ENCODE data around the gene LANCL1.

LANCL1 gene

GRCh38 chr2:210476194-210477128 lies at the start of gene LANCL1:
Gene LANCL1 (minus strand): TSS chr2:210476759. CDS start chr2:210476396, 363 bp downstream.
- peaks cover 57% of the 10 kb centered on the region for H3K4me1 Mint-ChIP-seq (ENCODE audit: low read depth)
- H3K27ac Mint-ChIP-seq: peak within 1 kb of the TSS; percentile 93
- peak within 1 kb of the TSS; percentile 95 for H3K4me3 Mint-ChIP-seq
- H3K27me3 Mint-ChIP-seq: no peaks in the 10 kb centered on the region
- no peaks in the 10 kb centered on the region for H3K9me3 Mint-ChIP-seq
- H3K36me3 Mint-ChIP-seq (ENCODE audit: low read depth): peaks cover 21% of the 10 kb centered on the region

GRCh38 chr2:210524533-210524932 lies 48.0 kb upstream of the LANCL1 start:
- H3K27ac Mint-ChIP-seq: no peak overlapping the region
- no peaks in the 10 kb centered on the region for H3K4me1 Mint-ChIP-seq (ENCODE audit: low read depth)
- no peak overlapping the region for H3K4me3 Mint-ChIP-seq

GRCh38 chr2:210523650-210524289 lies 47.2 kb upstream of the LANCL1 start:
- no peak overlapping the region for H3K4me3 Mint-ChIP-seq
- H3K27ac Mint-ChIP-seq: no peak overlapping the region
- H3K4me1 Mint-ChIP-seq (ENCODE audit: low read depth): no peaks in the 10 kb centered on the region
- H3K36me3 Mint-ChIP-seq (ENCODE audit: low read depth): no peaks in the 10 kb centered on the region
- no peaks in the 10 kb centered on the region for H3K9me3 Mint-ChIP-seq
- peaks cover 19% of the 10 kb centered on the region for H3K27me3 Mint-ChIP-seq

More at GRCh38 chr2:210524533-210524932, 48.0 kb upstream of the LANCL1 start:
- H3K9me3 Mint-ChIP-seq: no peaks in the 10 kb centered on the region
- no peaks in the 10 kb centered on the region for H3K36me3 Mint-ChIP-seq (ENCODE audit: low read depth)
- H3K27me3 Mint-ChIP-seq: peaks cover 17% of the 10 kb centered on the region

- Mint-ChIP-seq H3K36me3 (ENCODE audit: low read depth) (no peaks in the 10 kb centered on the region), H3K27ac (no peak overlapping the region), H3K9me3 (no peaks in the 10 kb centered on the region), H3K27me3 (peaks cover 23% of the 10 kb centered on the region), H3K4me3 (no peak overlapping the region), H3K4me1 (ENCODE audit: low read depth) (no peaks in the 10 kb centered on the region)
These were observed 45.8 kb upstream of the LANCL1 start for GRCh38 chr2:210522399-210522798.

GRCh38 chr2:210519594-210519993 lies 43.0 kb upstream of the LANCL1 start:
- peaks cover 5% of the 10 kb centered on the region for H3K9me3 Mint-ChIP-seq
- H3K27ac Mint-ChIP-seq: no peak overlapping the region
- H3K27me3 Mint-ChIP-seq: peaks cover 31% of the 10 kb centered on the region
- no peaks in the 10 kb centered on the region for H3K4me1 Mint-ChIP-seq (ENCODE audit: low read depth)
- H3K4me3 Mint-ChIP-seq: no peak overlapping the region
- H3K36me3 Mint-ChIP-seq (ENCODE audit: low read depth): no peaks in the 10 kb centered on the region

- no peak overlapping the region for H3K27ac Mint-ChIP-seq
- H3K27me3 Mint-ChIP-seq: peaks cover 31% of the 10 kb centered on the region
- no peaks in the 10 kb centered on the region for H3K4me1 Mint-ChIP-seq (ENCODE audit: low read depth)
- H3K4me3 Mint-ChIP-seq: no peak overlapping the region
- H3K9me3 Mint-ChIP-seq: peaks cover 5% of the 10 kb centered on the region
- H3K36me3 Mint-ChIP-seq (ENCODE audit: low read depth): no peaks in the 10 kb centered on the region
These were observed 40.7 kb upstream of the LANCL1 start for GRCh38 chr2:210517264-210517663.

- Mint-ChIP-seq H3K27ac (no peak overlapping the region), H3K4me1 (ENCODE audit: low read depth) (no peaks in the 10 kb centered on the region), H3K36me3 (ENCODE audit: low read depth) (no peaks in the 10 kb centered on the region), H3K4me3 (no peak overlapping the region), H3K9me3 (peaks cover 5% of the 10 kb centered on the region), H3K27me3 (peaks cover 25% of the 10 kb centered on the region)
These were observed 39.4 kb upstream of the LANCL1 start for GRCh38 chr2:210515911-210516310.

- H3K9me3 Mint-ChIP-seq: peaks cover 34% of the 10 kb centered on the region
- no peak overlapping the region for H3K27ac Mint-ChIP-seq
- H3K4me3 Mint-ChIP-seq: no peak overlapping the region
- peaks cover 27% of the 10 kb centered on the region for H3K27me3 Mint-ChIP-seq
- H3K4me1 Mint-ChIP-seq (ENCODE audit: low read depth): no peaks in the 10 kb centered on the region
- peaks cover 19% of the 10 kb centered on the region for H3K36me3 Mint-ChIP-seq (ENCODE audit: low read depth)
These were observed 27.2 kb upstream of the LANCL1 start for GRCh38 chr2:210503725-210504191.

GRCh38 chr2:210503001-210503623 lies 26.6 kb upstream of the LANCL1 start:
- H3K4me3 Mint-ChIP-seq: no peak overlapping the region
- H3K36me3 Mint-ChIP-seq (ENCODE audit: low read depth): peaks cover 19% of the 10 kb centered on the region
- H3K9me3 Mint-ChIP-seq: peaks cover 34% of the 10 kb centered on the region
- H3K27ac Mint-ChIP-seq: no peak overlapping the region
- H3K4me1 Mint-ChIP-seq (ENCODE audit: low read depth): no peaks in the 10 kb centered on the region
- H3K27me3 Mint-ChIP-seq: peaks cover 27% of the 10 kb centered on the region

GRCh38 chr2:210496512-210496911 lies 20.0 kb upstream of the LANCL1 start:
- Mint-ChIP-seq H3K36me3 (ENCODE audit: low read depth) (peaks cover 17% of the 10 kb centered on the region), H3K9me3 (peaks cover 16% of the 10 kb centered on the region), H3K27me3 (peaks cover 11% of the 10 kb centered on the region), H3K4me3 (no peak overlapping the region), H3K27ac (no peak overlapping the region), H3K4me1 (ENCODE audit: low read depth) (peaks cover 8% of the 10 kb centered on the region)

GRCh38 chr2:210493528-210493927 lies 17.0 kb upstream of the LANCL1 start:
- Mint-ChIP-seq H3K27me3 (peaks cover 3% of the 10 kb centered on the region), H3K36me3 (ENCODE audit: low read depth) (no peaks in the 10 kb centered on the region), H3K9me3 (no peaks in the 10 kb centered on the region), H3K27ac (no peak overlapping the region), H3K4me3 (no peak overlapping the region), H3K4me1 (ENCODE audit: low read depth) (peaks cover 8% of the 10 kb centered on the region)

- Mint-ChIP-seq H3K27ac (no peak overlapping the region), H3K4me1 (ENCODE audit: low read depth) (peaks cover 35% of the 10 kb centered on the region), H3K36me3 (ENCODE audit: low read depth) (peaks cover 7% of the 10 kb centered on the region), H3K4me3 (no peak overlapping the region), H3K9me3 (peaks cover 4% of the 10 kb centered on the region), H3K27me3 (no peaks in the 10 kb centered on the region)
These were observed 5.1 kb upstream of the LANCL1 start for GRCh38 chr2:210481601-210482175.

GRCh38 chr2:210480764-210481163 lies 4.2 kb upstream of the LANCL1 start:
- H3K27ac Mint-ChIP-seq: no peak overlapping the region
- peaks cover 4% of the 10 kb centered on the region for H3K9me3 Mint-ChIP-seq
- peaks cover 38% of the 10 kb centered on the region for H3K4me1 Mint-ChIP-seq (ENCODE audit: low read depth)
- peaks cover 7% of the 10 kb centered on the region for H3K36me3 Mint-ChIP-seq (ENCODE audit: low read depth)
- H3K4me3 Mint-ChIP-seq: no peak overlapping the region
- H3K27me3 Mint-ChIP-seq: no peaks in the 10 kb centered on the region

- Mint-ChIP-seq H3K4me1 (ENCODE audit: low read depth) (peaks cover 43% of the 10 kb centered on the region), H3K9me3 (peaks cover 4% of the 10 kb centered on the region), H3K4me3 (no peak overlapping the region), H3K36me3 (ENCODE audit: low read depth) (peaks cover 7% of the 10 kb centered on the region), H3K27me3 (no peaks in the 10 kb centered on the region), H3K27ac (peak overlapping the region; percentile 43)
These were observed 3.5 kb upstream of the LANCL1 start for GRCh38 chr2:210480079-210480478.

Data from stimulated activated naive CD8-positive, alpha-beta T cell treated with anti-CD3 and anti-CD28 coated beads, Interleukin-15, Interleukin-2, amounts not matched to agents 100 ng/mL and 50 ng/mL, for 24 hours (primary cell).